UCSD-AML1 (cell line): ENCODE data around the gene SPACA1.
"Not testable (repeated sequence)": the region's sequence is repeated elsewhere in the genome, so short reads cannot be mapped to it uniquely, and the experiment has no call there.

Source experiments
- DNase-seq: peaks from one replicate; lab custom pipeline; 2025; ENCODE audit not compliant: unreplicated experiment; lab: John Stamatoyannopoulos, UW

SPACA1 gene

GRCh38 chr6:88047510-88048150 lies at the start of gene SPACA1:
TSS of gene SPACA1 (plus strand) at chr6:88047841. CDS start at chr6:88047906, 65 bp downstream.
- DNase-seq = no peak

DNA sequence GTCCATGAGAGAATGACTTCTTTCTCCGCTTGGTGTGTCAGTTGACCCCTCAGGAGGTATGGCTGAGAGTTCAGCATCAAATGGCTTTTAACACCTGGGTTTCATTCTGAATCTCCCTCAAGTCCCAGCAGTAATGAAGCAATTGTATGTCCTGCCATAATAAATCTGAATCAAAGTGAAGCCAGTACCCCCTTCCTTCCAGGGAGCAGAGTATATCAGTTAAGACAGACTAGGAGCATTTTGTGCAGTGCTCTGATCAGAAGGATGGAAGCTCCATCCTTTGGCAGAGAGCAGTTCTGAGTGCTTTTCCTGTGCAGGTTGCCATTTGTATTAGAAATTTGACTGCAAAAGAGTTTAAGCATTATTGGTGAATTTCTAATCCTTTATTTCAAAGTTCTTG lies 46.9 kb upstream of the SPACA1 start:
- DNase-seq = no peak

- not testable (repeated sequence) for DNase-seq
Observed at GRCh38 chr6:88001279-88001678, 46.4 kb upstream of the SPACA1 start.

- no peak for DNase-seq
Observed at GRCh38 chr6:88004707-88005106, 42.9 kb upstream of the SPACA1 start.

- DNase-seq = no peak
Observed at GRCh38 chr6:88006557-88006956, 41.1 kb upstream of the SPACA1 start.

DNA sequence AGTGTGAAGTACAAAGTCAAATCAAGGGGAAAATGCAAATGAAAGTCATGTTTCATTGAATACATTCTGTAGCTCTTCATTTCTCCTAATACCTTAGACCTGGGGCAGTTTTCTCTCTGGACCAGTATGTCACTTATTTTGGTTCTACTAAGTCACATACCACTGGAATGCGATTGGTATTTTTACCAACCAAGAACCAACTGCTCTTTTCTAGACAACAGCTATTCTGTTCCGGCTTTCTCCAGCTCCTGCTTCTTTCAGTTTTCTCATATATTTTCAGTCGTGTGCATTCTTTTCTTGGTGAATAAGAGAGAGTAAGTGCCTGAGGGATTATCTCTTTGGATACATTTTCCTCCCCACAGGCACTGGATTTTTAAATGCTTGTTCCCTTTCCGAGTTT lies 39.2 kb upstream of the SPACA1 start:
- no peak for DNase-seq

- no peak for DNase-seq
Observed at GRCh38 chr6:88008831-88009231, 38.8 kb upstream of the SPACA1 start.

GRCh38 chr6:88013015-88013414 lies 34.6 kb upstream of the SPACA1 start:
- no peak for DNase-seq

DNA sequence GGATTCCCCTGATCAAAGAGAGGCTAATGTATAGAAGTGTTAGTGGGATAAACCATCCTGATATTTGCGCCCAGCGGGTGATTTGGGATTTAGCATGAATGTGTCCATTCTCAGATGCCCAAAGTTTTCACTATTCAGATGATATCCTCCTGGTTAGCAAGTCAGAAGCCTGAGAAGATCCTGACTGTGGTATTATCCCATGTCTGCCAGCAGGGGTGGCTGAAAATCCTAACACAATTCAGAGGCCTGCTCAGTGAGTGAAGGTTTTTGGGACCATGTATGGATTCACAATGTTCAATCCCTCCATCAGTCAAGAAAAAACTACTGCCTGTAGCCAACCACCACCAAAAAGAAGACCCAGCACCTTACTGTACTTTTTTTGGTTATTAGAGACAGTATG lies 34.1 kb upstream of the SPACA1 start:
- no peak for DNase-seq

DNA sequence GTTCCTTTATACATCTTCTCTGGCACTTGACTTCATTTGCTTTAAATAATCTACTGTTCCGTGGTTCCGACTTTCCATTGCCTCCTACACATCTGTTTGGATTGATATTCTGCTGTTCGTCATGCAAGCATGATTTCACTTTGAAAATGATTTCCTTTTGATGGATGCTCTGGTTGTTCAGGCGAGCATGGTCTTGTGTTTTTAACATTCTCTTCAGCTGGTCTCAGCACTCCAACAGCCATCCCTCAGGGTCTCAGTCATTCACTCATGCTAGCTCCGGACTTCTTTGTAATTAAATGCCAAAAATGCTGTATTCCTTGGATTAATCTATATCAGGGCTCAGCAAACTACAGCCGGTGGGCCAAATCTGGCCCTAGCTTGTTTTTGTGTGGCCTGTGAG lies 27.2 kb upstream of the SPACA1 start:
- DNase-seq = no peak

DNA sequence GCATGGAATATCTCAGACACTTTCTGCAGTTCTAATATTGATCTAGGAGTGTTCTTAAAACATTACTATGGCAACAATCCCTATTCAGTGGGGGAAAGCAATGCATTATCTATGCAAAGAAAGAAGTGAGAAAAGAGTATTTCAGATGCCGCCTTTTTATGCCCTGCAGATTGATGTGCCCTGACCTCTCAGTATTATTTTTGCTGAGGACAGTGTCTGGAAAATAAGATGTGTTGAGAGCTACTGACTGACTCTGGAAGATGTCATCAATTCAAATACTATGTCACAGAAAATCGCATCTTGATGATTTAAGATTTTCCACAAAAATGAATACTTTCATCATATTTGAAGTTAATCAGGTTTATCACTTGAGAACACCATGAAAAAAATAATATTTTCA lies 22.9 kb upstream of the SPACA1 start:
- DNase-seq = no peak

DNA sequence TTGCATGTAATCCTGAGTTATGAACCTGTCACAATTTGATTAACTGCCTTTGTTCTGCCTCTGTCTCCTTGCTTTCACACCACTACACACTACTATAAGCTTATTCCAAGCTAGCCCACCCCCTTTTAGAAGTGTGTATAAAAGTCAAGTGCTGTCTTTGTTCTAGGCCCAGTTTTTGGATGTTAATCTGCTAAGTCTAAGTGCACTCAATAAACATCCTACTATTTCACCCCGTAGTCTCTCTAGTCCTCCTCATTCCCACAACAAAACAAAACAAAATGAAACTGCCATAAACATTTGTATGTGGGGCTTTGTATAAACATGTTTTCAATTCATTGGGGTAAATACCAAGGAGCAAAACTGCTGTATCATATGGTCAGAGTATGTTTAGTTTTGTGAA lies 16.1 kb upstream of the SPACA1 start:
- no peak for DNase-seq

GRCh38 chr6:88044530-88044929 lies 3.1 kb upstream of the SPACA1 start:
- DNase-seq = no peak

DNA sequence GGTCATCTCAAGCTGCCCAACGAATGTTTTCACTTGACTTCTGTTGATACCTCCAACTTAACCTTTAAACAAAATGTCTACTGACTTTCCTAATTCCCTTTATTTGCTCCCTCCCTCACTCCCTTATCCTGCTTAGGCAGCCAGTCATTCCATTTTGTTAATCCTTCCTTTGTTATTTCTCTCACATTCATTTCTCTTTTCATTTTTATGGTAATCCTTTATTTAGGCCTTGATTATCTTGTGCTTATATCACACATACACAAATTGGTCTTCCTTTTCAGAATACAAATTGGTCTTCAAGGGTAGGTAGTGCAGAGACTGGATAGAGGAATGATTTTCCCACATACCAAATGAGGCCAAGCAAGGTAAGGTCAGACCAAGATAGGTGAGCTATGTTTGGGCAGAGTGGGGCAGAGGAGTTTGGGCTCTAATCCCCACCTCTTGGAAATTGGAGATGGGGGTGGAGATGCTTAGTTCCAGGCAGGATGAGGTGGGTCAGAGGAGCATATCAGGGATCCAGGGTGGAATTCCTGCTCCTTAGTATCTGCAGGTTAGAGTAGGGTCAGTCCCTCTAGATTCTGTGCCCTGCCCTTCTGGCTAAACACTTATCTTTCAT lies 2.0 kb upstream of the SPACA1 start:
- no peak for DNase-seq

DNA sequence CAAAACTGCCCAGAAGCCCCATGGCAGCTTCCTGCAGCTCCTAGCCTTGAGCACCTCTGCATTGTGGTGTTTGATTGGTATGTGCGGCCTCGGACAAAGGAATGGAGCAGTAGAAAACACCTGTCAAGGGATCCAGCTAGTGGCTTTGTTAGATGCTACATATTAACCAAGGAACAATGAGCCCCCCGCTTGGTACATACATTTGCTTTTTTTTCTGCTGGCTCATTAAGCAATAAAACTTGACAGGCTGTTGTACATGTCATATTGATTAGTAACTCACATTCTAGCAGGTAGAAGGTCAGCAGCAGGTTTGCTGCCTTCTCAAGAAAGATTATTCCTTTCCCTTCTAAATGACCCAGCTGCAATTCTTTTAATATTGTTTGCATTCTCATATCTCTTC lies 937 bp downstream of the SPACA1 start:
- DNase-seq = no peak

DNA sequence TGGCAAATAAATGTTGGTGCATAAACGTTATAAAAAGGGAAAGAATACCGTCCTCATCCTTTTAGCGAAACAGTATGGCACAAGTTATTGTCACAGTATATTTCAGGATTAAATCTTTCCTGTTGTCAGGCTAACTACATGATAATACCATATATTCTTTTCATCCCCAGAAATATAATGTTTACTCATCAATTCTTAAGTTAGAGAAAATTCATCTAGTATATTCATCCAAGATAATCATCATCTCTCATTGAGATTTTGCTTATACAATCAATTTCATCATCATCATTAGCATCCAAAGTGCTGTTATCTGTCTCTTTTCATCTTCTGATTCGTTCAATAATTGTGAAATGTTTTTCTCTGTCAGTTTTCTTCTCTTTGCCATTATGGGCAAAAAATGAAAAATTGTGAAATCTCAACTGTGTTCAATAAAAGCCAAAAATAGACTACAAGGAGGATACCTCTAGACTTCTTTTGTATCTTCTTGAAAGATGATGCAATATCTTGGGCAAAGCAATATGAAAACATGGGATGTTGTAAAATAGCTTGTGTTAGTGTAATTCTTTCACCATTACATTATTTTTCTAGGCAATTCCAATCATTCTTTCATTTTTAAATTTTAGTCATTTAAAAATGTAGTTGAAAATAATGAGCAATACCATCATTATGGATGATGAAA lies 2.6 kb downstream of the SPACA1 start:
- no peak for DNase-seq

GRCh38 chr6:88059191-88059590 lies 11.6 kb downstream of the SPACA1 start:
- DNase-seq = no peak

DNA sequence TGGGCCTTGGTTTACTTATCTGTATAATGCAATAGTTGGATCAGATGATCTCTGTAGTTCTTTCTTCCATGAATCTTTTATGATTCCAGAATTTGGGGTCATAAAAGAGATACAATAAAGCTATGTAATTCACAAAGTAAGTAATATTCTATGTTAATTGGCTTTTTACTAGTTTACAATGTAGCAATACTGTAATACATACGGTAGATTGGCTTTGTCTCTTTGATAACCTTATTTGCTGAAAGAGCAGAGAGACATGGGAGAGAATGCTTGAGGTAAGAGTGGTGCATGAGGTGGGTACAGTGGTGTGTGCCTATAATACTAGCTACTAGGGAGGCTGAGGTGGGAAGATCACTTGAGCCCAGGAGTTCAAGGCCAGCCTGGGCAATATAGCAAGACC lies 14.7 kb downstream of the SPACA1 start:
- DNase-seq = no peak

DNA sequence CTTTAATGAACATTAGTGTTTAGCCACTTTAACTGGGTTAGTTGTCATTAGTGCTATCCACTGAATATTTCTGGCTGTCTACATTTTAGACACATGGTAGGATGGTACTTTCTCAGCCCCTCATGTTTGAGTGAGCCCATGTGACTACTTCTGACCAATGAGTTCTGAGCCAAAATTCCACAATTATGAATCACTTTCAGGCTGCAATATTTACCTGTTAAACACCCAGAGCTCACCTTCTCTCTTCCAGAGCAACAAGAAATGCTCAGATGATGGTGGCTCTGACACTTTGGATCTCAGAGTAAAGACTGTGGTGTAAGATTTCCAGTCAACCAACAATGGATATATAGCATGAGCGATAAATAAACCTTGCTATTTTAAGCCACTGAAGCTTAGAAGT lies 24.8 kb downstream of the SPACA1 start:
- no peak for DNase-seq

- DNase-seq = no peak
Observed at GRCh38 chr6:88074791-88075190, 27.1 kb downstream of the SPACA1 start.

GRCh38 chr6:88077305-88077704 lies 29.7 kb downstream of the SPACA1 start:
- no peak for DNase-seq

- no peak for DNase-seq
Observed at GRCh38 chr6:88086792-88087191, 39.2 kb downstream of the SPACA1 start.

DNA sequence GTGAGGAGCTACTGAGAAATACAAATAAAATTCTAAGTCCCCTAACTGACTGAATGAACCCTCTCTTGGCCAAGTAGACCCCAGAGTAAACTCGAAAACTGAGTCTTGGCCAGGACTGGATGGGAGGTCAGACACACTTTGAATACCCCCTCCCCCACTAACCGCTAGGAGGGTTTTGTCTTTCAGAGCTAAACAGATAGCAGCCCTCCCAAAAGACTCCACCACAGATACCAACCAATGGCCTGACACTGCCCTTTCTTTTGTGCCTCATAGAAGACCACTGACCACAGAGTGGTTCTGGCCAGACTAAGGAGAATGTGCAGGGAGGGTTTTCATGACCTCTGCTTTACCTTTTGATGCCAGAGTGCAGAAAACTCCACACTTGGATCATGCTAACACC lies 42.1 kb downstream of the SPACA1 start:
- no peak for DNase-seq
